Uterus (tissue), 4 donors: ENCODE results near the gene UPK3B. TPM values are rescaled to one million over a fixed set of nuclear protein-coding genes. Genes with fewer than 3 reads are reported as not detected.
"Not testable (repeated sequence)": the region's sequence is repeated elsewhere in the genome, so short reads cannot be mapped to it uniquely, and the experiment has no call there.

Source experiments
- DNase-seq, 2 donors: peaks; one replicate each; pipeline ENCODE4 v3.0.0-alpha.2; 2019 to 2020
- H3K27ac ChIP-seq, 2 donors: fragments of 200-600 bp; sonication (generic); 1 replicate in 1 of 2; 2 replicates in 1 of 2; pipeline ENCODE4 v1.5.1; 2016 to 2018
- H3K27me3 ChIP-seq, 2 donors: fragments of 200-600 bp; sonication (generic); one replicate each; pipeline ENCODE4 v1.5.1; 2018 to 2019; ENCODE audit warnings: control low read depth in 1 of 2
- H3K36me3 ChIP-seq, 2 donors: fragments of 200-600 bp; sonication (generic); one replicate each; pipeline ENCODE4 v1.5.1; 2019; ENCODE audit warnings: control low read depth in 1 of 2
- H3K4me1 ChIP-seq, 2 donors: fragments of 200-600 bp; sonication (generic); one replicate each; pipeline ENCODE4 v1.5.1; 2018 to 2019; ENCODE audit warnings: control low read depth in 1 of 2
- H3K4me3 ChIP-seq, 2 donors: fragments of 200-600 bp; sonication (generic); 1 replicate in 1 of 2; 2 replicates in 1 of 2; pipeline ENCODE4 v1.5.1; 2018 to 2019; ENCODE audit warnings: mild to moderate bottlenecking in 1 of 2
- H3K9me3 ChIP-seq, 2 donors: fragments of 200-600 bp; sonication (generic); one replicate each; pipeline ENCODE4 v1.5.1; 2019; ENCODE audit warnings: control low read depth in 1 of 2
- CTCF ChIP-seq, 4 experiments: fragments of 200-600 bp in 2 of 4; fragments of 450-650 bp in 2 of 4; sonication (generic) in 2 of 4; IDR thresholded peaks; one replicate each; pipeline ENCODE4 v1.5.1; 2016 to 2019; ENCODE audit warnings: antibody characterized with exemption in 4 of 4, mild to moderate bottlenecking in 2 of 4, moderate library complexity in 1 of 4
- POLR2A ChIP-seq, 2 donors: fragments of 450-650 bp; IDR thresholded peaks; one replicate each; pipeline ENCODE4 v1.6.1; 2016; ENCODE audit warnings: antibody characterized with exemption in 2 of 2, mild to moderate bottlenecking in 1 of 2, moderate library complexity in 1 of 2
- intact Hi-C: fragments of 100-400 bp; cut with DNase I; formaldehyde crosslinking; loops from one replicate; pipeline ENCODE4 v1.15.1; 2023; ENCODE audit warnings: low total_unique reads
- small RNA-seq: library from RNA; depleted of rRNA; stranded (forward); fragments of <200 nt; gene quantifications from one replicate; pipeline ENCODE3, GENCODE V24; 2016
- total RNA-seq, 4 donors: library from RNA; depleted of rRNA in 3 of 4; stranded (reverse); fragments of >200 nt in 3 of 4; gene quantifications; one replicate each; pipeline versions ENCODE4 v1.1.0 to v1.2.4, GENCODE V29; 2014 to 2023
- donor health status: DM: yes; HTN: yes; CAD: no.

UPK3B gene
- total RNA-seq, 4 donors from 2014 or later, result 2.0 to 7.3 (median 2.8) TPM; not detected in 1

- H3K9me3 ChIP-seq, intact Hi-C loops, H3K36me3 ChIP-seq, H3K27me3 ChIP-seq, H3K4me1 ChIP-seq: not testable (repeated sequence)
- Histone ChIP-seq H3K27ac (peak overlapping the region; percentile 82 to 85), H3K4me3 (peak overlapping the region; percentile 71 to 95)
- TF ChIP-seq POLR2A (IDR thresholded peaks at IDR 0.05) (peak; percentile 46 to 58), CTCF (IDR thresholded peaks at IDR 0.05) (peak in 2 of 4 experiments; percentile 9 to 22)
- DNase-seq, result peak; percentile 87 to 89
Observed at GRCh38 chr7:76549025-76549854, 38.9 kb downstream of the UPK3B start.

- H3K4me1 ChIP-seq, H3K27me3 ChIP-seq, intact Hi-C loops, H3K36me3 ChIP-seq, DNase-seq, H3K9me3 ChIP-seq: not testable (repeated sequence)
- Histone ChIP-seq H3K4me3 (peak overlapping the region; percentile 71 to 95), H3K27ac (peak overlapping the region; percentile 82 to 85)
Observed at GRCh38 chr7:76549855-76550248, 39.5 kb downstream of the UPK3B start.

GRCh38 chr7:76551992-76552391, 41.6 kb downstream of the UPK3B start:
- DNase-seq, H3K9me3 ChIP-seq, intact Hi-C loops, H3K27me3 ChIP-seq, H3K36me3 ChIP-seq, H3K4me3 ChIP-seq, H3K4me1 ChIP-seq, H3K27ac ChIP-seq: not testable (repeated sequence)

- H3K4me1 ChIP-seq, H3K9me3 ChIP-seq, H3K4me3 ChIP-seq, H3K36me3 ChIP-seq, H3K27me3 ChIP-seq, H3K27ac ChIP-seq, intact Hi-C loops, DNase-seq: not testable (repeated sequence)
Observed at GRCh38 chr7:76559685-76560084, 49.3 kb downstream of the UPK3B start.

- H3K27me3 ChIP-seq, H3K27ac ChIP-seq, H3K4me1 ChIP-seq, H3K36me3 ChIP-seq, H3K9me3 ChIP-seq, intact Hi-C loops, H3K4me3 ChIP-seq, DNase-seq: not testable (repeated sequence)
Observed at GRCh38 chr7:76560157-76560556, 49.8 kb downstream of the UPK3B start.

GRCh38 chr7:76561342-76561741, 51.0 kb downstream of the UPK3B start:
- H3K27me3 ChIP-seq, H3K36me3 ChIP-seq, H3K27ac ChIP-seq, intact Hi-C loops, H3K9me3 ChIP-seq, H3K4me3 ChIP-seq, DNase-seq, H3K4me1 ChIP-seq: not testable (repeated sequence)

- intact Hi-C loops, H3K36me3 ChIP-seq: not testable (repeated sequence)
Observed at GRCh38 chr7:76565001-76565400, 54.6 kb downstream of the UPK3B start.

More at GRCh38 chr7:76565001-76565400, 54.6 kb downstream of the UPK3B start:
- DNase-seq, H3K4me1 ChIP-seq, H3K4me3 ChIP-seq, H3K27me3 ChIP-seq, H3K27ac ChIP-seq, H3K9me3 ChIP-seq: not testable (repeated sequence)

Small RNA genes within 50 kb of the gene (small RNA-seq; reads per million reads assigned to genes)
- not detected for gene RF00019

Other genes with a start within 250 kb of the UPK3B start
- gene HSPB1, start 207.9 kb upstream of the UPK3B start, total RNA-seq, result 1,000 to 10,000 TPM in 1 of 4 donors, 100 to 1,000 TPM in 2, 10 to 100 TPM in 1; 28.8 to 1,391 (median 758) TPM
- gene YWHAG, start 151.6 kb upstream of the UPK3B start, total RNA-seq, result 100 to 1,000 TPM in 1 of 4 donors, 10 to 100 TPM in 3; 17.9 to 109 (median 50.4) TPM
- gene SSC4D, start 100.9 kb upstream of the UPK3B start, total RNA-seq, result 1 to 10 TPM in 1 of 4 donors, under 1 TPM in 1, not detected in 2; 0.37 to 1.0 TPM
- gene ZP3, start 85.6 kb upstream of the UPK3B start, total RNA-seq, result 1 to 10 TPM in 2 of 4 donors, not detected in 2; 1.9 to 5.9 TPM
- 10 to 100 TPM in 3 of 4 donors, 1 to 10 TPM in 1; 6.9 to 41.5 (median 25.5) TPM for gene DTX2, start 48.8 kb upstream of the UPK3B start, total RNA-seq
- gene SPDYE16, start 32.7 kb downstream of the UPK3B start, total RNA-seq, result 1 to 10 TPM in 1 of 4 donors, under 1 TPM in 1, not detected in 2; 0.35 to 3.6 TPM
- 10 to 100 TPM in 2 of 4 donors, 1 to 10 TPM in 2; 5.7 to 15.9 (median 9.7) TPM for gene POMZP3, start 116.7 kb downstream of the UPK3B start, total RNA-seq